GM12878 (cell line): ENCODE data around the gene GDAP2. TPM values are rescaled to one million over a fixed set of nuclear protein-coding genes. Genes with fewer than 3 reads are reported as not detected.

Experiments used
- ATAC-seq: fragments of 200-7000 bp; cut with Tn5 transposase; 3 replicates; pipeline ENCODE4 v1.9.1; 2020; ENCODE audit warnings: mild to moderate bottlenecking, moderate library complexity
- BruUV-seq: library from RNA; stranded (reverse); fragments of 400-500 nt; replicated peaks from 2 replicates; lab custom pipeline; 2021; lab: Mats Ljungman, UMichigan
- CTCF ChIA-PET: fragments of 300-600 bp; sonication (Branson Sonifier 250); formaldehyde crosslinking; extraction: SDS; loops from one replicate; lab custom pipeline; 2021; ENCODE audit warnings: inconsistent platforms; lab: Yijun Ruan, JAX
- POLR2A ChIA-PET: fragments of 350-600 bp; formaldehyde crosslinking; extraction: SDS; loops from one replicate; lab custom pipeline; 2021; ENCODE audit warnings: inconsistent platforms; lab: Charles Lee
- RAD21 ChIA-PET: fragments of 300-600 bp; sonication (Branson Sonifier 250); formaldehyde crosslinking; loops from one replicate; lab custom pipeline; 2023; ENCODE audit warnings: antibody characterized with exemption; ENCODE audit not compliant: unreplicated experiment; lab: Charles Lee
- SMC1A ChIA-PET: fragments of 300-600 bp; sonication (Branson Sonifier 250); formaldehyde crosslinking; loops from one replicate; lab custom pipeline; 2023; ENCODE audit not compliant: unreplicated experiment, uncharacterized antibody; lab: Charles Lee
- DNase-seq: peaks from one replicate; pipeline ENCODE4 v3.0.0-alpha.2; 2011; ENCODE audit warnings: low read depth, low spot score
- FAIRE-seq: peaks from 3 replicates; lab custom pipeline; 2011; peaks lifted over from hg19 to GRCh38; lab: Jason Lieb, UNC
- H2AFZ ChIP-seq: 2 replicates; pipeline ENCODE4 v1.6.0; 2011; ENCODE audit warnings: low read depth, low read length, control low read depth; ENCODE audit not compliant: control insufficient read depth
- H3K27ac ChIP-seq: 2 replicates; pipeline ENCODE4 v1.5.1; 2011; ENCODE audit warnings: control low read depth; ENCODE audit not compliant: control insufficient read depth, insufficient read depth
- H3K27me3 ChIP-seq, 2 experiments: replicated peaks in 1 of 2; 2 replicates each; pipeline versions ENCODE4 v1.6.0 to v1.6.1; 2011; ENCODE audit warnings: low read length in 1 of 2; ENCODE audit not compliant: control insufficient read depth in 2 of 2, insufficient read depth in 2 of 2
- H3K36me3 ChIP-seq, 2 experiments: 2 replicates each; pipeline ENCODE4 v1.5.1; 2011; ENCODE audit warnings: low read length in 1 of 2; ENCODE audit not compliant: control insufficient read depth in 2 of 2, insufficient read depth in 2 of 2
- H3K4me1 ChIP-seq: 2 replicates; pipeline ENCODE4 v1.6.1; 2011; ENCODE audit warnings: mild to moderate bottlenecking, low read length, moderate library complexity, mixed read lengths; ENCODE audit not compliant: control insufficient read depth, insufficient read depth
- H3K4me2 ChIP-seq: 2 replicates; pipeline ENCODE4 v1.6.0; 2011; ENCODE audit warnings: control low read depth; ENCODE audit not compliant: control insufficient read depth, insufficient read depth
- H3K4me3 ChIP-seq: fragments of 200-600 bp; sonication (generic); 2 replicates; pipeline ENCODE4 v1.5.1; 2016
- H3K79me2 ChIP-seq: 2 replicates; pipeline ENCODE4 v1.6.0; 2011; ENCODE audit warnings: low read length; ENCODE audit not compliant: control insufficient read depth, insufficient read depth
- H3K9ac ChIP-seq: 2 replicates; pipeline ENCODE4 v1.8.0; 2011; ENCODE audit warnings: low read length, control low read depth, mixed read lengths; ENCODE audit not compliant: control insufficient read depth, insufficient read depth
- H3K9me3 ChIP-seq: replicated peaks from 3 replicates; pipeline ENCODE4 v1.5.1; 2011; ENCODE audit warnings: mild to moderate bottlenecking, low read length; ENCODE audit not compliant: control insufficient read depth, insufficient read depth
- H4K20me1 ChIP-seq: 2 replicates; pipeline ENCODE4 v1.6.0; 2011; ENCODE audit not compliant: control insufficient read depth, insufficient read depth
- IRF5 ChIP-seq: fragments of 450-650 bp; IDR thresholded peaks from 2 replicates; pipeline ENCODE4 v1.6.1; 2017; ENCODE audit warnings: borderline replicate concordance
- MYB ChIP-seq: fragments of 150-350 bp; IDR thresholded peaks from 2 replicates; pipeline ENCODE4 v1.6.1; 2014; ENCODE audit warnings: mild to moderate bottlenecking, low read depth, low read length, borderline replicate concordance
- RELA ChIP-seq: fragments of 450-650 bp; IDR thresholded peaks from 2 replicates; pipeline ENCODE4 v1.8.0; 2014; ENCODE audit warnings: borderline replicate concordance; ENCODE audit not compliant: partially characterized antibody
- SMAD5 ChIP-seq: IDR thresholded peaks from 2 replicates; pipeline ENCODE4 v1.6.1; 2016; ENCODE audit warnings: antibody characterized with exemption, low read depth
- SPI1 ChIP-seq: IDR thresholded peaks from 2 replicates; pipeline ENCODE4 v1.6.1; 2011; ENCODE audit warnings: low read depth, mild to moderate bottlenecking, low read length, moderate library complexity, borderline replicate concordance; ENCODE audit not compliant: insufficient read depth
- STAT1 ChIP-seq: fragments of 450-650 bp; conservative IDR thresholded peaks from 2 replicates; pipeline ENCODE4 v1.6.1; 2014; ENCODE audit warnings: antibody characterized with exemption, mild to moderate bottlenecking
- TCF3 ChIP-seq: IDR thresholded peaks from 2 replicates; pipeline ENCODE4 v1.6.1; 2012; ENCODE audit warnings: low read depth, mild to moderate bottlenecking, low read length, borderline replicate concordance; ENCODE audit not compliant: insufficient read depth
- TCF7 ChIP-seq: IDR thresholded peaks from 2 replicates; pipeline ENCODE4 v1.6.1; 2014; ENCODE audit warnings: antibody characterized with exemption, borderline replicate concordance
- ZNF24 ChIP-seq: fragments of 450-650 bp; IDR thresholded peaks from 2 replicates; pipeline ENCODE4 v1.6.1; 2017; ENCODE audit warnings: antibody characterized with exemption, mild to moderate bottlenecking
- ZNF592 ChIP-seq: fragments of 450-650 bp; IDR thresholded peaks from 2 replicates; pipeline ENCODE4 v1.6.1; 2017; ENCODE audit warnings: mild to moderate bottlenecking, moderate library complexity
- WGBS: methylation state at CpG from one replicate; pipeline ENCODE4 v1.1.6; 2016; ENCODE audit warnings: low lambda C conversion rate; ENCODE audit not compliant: insufficient replicate concordance, insufficient coverage; ENCODE audit errors: missing lambda C conversion rate; 5-methylcytosine and 5-hydroxymethylcytosine counted together
- in situ Hi-C: fragments of 300-500 bp; cut with MboI; formaldehyde crosslinking; loops from 9 replicates; pipeline ENCODE4 v1.14.3; 2018; ENCODE audit warnings: mixed read lengths
- intact Hi-C: fragments of 100-400 bp; cut with micrococcal nuclease; formaldehyde crosslinking; loops from one replicate; pipeline ENCODE4 v1.14.2; 2022; ENCODE audit not compliant: unreplicated experiment
- polyA plus RNA-seq, 11 experiments: library from polyadenylated mRNA; depleted of rRNA in 4 of 11; unstranded in 6 of 11; stranded (reverse) in 5 of 11; fragments of >200 nt; fragmentation: Nextera tagmentation in 4 of 11; fragmentation: Illumina TruSeq in 1 of 11; extraction: Ambion mirVana in 4 of 11; extraction: Trizol in 1 of 11; gene quantifications; 1 replicate in 1 of 11; 2 replicates in 10 of 11; pipeline versions ENCODE4 v1.2.1 to v1.2.3, GENCODE V29; 2011 to 2016; ENCODE audit warnings: inconsistent platforms in 2 of 11, missing spikeins in 2 of 11, low read depth in 1 of 11
- total RNA-seq, 4 experiments: library from RNA; depleted of rRNA in 3 of 4; stranded (reverse); fragments of >200 nt in 3 of 4; fragmentation: Illumina TruSeq in 1 of 4; extraction: Trizol in 1 of 4; gene quantifications; 2 replicates each; pipeline versions ENCODE4 v1.2.1 to v1.2.3, GENCODE V29; 2013 to 2021
- TF ChIP-seq, protein P1 (sequence below): IDR thresholded peaks from 2 replicates; pipeline ENCODE4 v1.6.1; 2012; ENCODE audit warnings: low read depth, low read length, improper control_type of control experiment
- TF ChIP-seq, protein P2 (sequence below): IDR thresholded peaks from 2 replicates; pipeline ENCODE4 v1.6.1; 2011; ENCODE audit warnings: low read depth, low read length, improper control_type of control experiment, borderline replicate concordance
- TF ChIP-seq, protein P3 (sequence below): fragments of 150-350 bp; IDR thresholded peaks from 2 replicates; pipeline ENCODE4 v1.6.1; 2016; ENCODE audit warnings: low read depth, low read length

Gene GDAP2
- total and polyA plus RNA-seq, 10 of the 15 experiments (the other 5 are each of a cell fraction or from before 2014, with no cell fraction given), result 2.6 to 19.2 (median 11.4) TPM

GRCh38 chr1:117834416-117834815 lies 95.0 kb downstream of the GDAP2 start:
- CTCF ChIA-PET, result interaction anchor here (0.9 kb wide), 2 partner anchors 62 to 77 kb away, joined by 3 read pairs; no protein-coding TSS in a partner anchor
- SMC1A ChIA-PET, result interaction anchor here (0.9 to 1.3 kb wide), 2 partner anchors 8 to 13 kb away, joined by 3 read pairs; no protein-coding TSS in a partner anchor
- TF ChIP-seq MYB (no peak), ZNF592 (no peak), RELA (no peak), IRF5 (no peak), TCF7 (no peak), SMAD5 (no peak), TCF3 (no peak), SPI1 (no peak), ZNF24 (no peak), STAT1 (no peak)
- TF ChIP-seq, protein P1, sequence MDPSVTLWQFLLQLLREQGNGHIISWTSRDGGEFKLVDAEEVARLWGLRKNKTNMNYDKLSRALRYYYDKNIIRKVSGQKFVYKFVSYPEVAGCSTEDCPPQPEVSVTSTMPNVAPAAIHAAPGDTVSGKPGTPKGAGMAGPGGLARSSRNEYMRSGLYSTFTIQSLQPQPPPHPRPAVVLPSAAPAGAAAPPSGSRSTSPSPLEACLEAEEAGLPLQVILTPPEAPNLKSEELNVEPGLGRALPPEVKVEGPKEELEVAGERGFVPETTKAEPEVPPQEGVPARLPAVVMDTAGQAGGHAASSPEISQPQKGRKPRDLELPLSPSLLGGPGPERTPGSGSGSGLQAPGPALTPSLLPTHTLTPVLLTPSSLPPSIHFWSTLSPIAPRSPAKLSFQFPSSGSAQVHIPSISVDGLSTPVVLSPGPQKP, result no peak
- TF ChIP-seq, protein P2, sequence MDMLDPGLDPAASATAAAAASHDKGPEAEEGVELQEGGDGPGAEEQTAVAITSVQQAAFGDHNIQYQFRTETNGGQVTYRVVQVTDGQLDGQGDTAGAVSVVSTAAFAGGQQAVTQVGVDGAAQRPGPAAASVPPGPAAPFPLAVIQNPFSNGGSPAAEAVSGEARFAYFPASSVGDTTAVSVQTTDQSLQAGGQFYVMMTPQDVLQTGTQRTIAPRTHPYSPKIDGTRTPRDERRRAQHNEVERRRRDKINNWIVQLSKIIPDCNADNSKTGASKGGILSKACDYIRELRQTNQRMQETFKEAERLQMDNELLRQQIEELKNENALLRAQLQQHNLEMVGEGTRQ, result no peak
- TF ChIP-seq, protein P3, sequence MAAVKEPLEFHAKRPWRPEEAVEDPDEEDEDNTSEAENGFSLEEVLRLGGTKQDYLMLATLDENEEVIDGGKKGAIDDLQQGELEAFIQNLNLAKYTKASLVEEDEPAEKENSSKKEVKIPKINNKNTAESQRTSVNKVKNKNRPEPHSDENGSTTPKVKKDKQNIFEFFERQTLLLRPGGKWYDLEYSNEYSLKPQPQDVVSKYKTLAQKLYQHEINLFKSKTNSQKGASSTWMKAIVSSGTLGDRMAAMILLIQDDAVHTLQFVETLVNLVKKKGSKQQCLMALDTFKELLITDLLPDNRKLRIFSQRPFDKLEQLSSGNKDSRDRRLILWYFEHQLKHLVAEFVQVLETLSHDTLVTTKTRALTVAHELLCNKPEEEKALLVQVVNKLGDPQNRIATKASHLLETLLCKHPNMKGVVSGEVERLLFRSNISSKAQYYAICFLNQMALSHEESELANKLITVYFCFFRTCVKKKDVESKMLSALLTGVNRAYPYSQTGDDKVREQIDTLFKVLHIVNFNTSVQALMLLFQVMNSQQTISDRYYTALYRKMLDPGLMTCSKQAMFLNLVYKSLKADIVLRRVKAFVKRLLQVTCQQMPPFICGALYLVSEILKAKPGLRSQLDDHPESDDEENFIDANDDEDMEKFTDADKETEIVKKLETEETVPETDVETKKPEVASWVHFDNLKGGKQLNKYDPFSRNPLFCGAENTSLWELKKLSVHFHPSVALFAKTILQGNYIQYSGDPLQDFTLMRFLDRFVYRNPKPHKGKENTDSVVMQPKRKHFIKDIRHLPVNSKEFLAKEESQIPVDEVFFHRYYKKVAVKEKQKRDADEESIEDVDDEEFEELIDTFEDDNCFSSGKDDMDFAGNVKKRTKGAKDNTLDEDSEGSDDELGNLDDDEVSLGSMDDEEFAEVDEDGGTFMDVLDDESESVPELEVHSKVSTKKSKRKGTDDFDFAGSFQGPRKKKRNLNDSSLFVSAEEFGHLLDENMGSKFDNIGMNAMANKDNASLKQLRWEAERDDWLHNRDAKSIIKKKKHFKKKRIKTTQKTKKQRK, result no peak

More at GRCh38 chr1:117834416-117834815, 95.0 kb downstream of the GDAP2 start:
- Histone ChIP-seq H3K27ac (no peak overlapping the region), H3K4me1 (no peaks in the 10 kb centered on the region), H3K79me2 (no peaks in the 10 kb centered on the region), H4K20me1 (no peaks in the 10 kb centered on the region), H3K36me3 (no peaks in the 10 kb centered on the region), H3K4me3 (no peak overlapping the region), H2AFZ (no peak overlapping the region), H3K9me3 (no peaks in the 10 kb centered on the region; the same call in 2 of the 3 replicates), H3K9ac (no peak overlapping the region), H3K4me2 (no peak overlapping the region), H3K27me3 (no peaks in the 10 kb centered on the region)
- ATAC-seq (no peak), FAIRE-seq (no peak), DNase-seq (no peak)
- ChIA-PET RAD21 (no interaction called here), POLR2A (no interaction called here)
- intact Hi-C loops, result no loop called here
- in situ Hi-C loops, result no loop called here
- no TSS peak for BruUV-seq
- WGBS, result 42% methylated on average over 4 of the region's 4 CpGs
